Spleen (tissue), 7 donors: ENCODE results near the gene CCDC134.

Experiments used
- CTCF ChIP-seq, 11 experiments: fragments of 200-600 bp in 7 of 11; fragments of 450-650 bp in 4 of 11; sonication (generic) in 4 of 11; IDR thresholded peaks in 8 of 11; conservative IDR thresholded peaks in 3 of 11; 1 replicate in 7 of 11; 2 replicates in 4 of 11; pipeline versions ENCODE4 v1.4.0 to v1.8.0; 2016 to 2021; ENCODE audit warnings: antibody characterized with exemption in 11 of 11, inconsistent platforms in 4 of 11, mild to moderate bottlenecking in 1 of 11
- POLR2A ChIP-seq, 3 donors: fragments of 450-650 bp; IDR thresholded peaks; one replicate each; pipeline ENCODE4 v1.5.1; 2017; ENCODE audit warnings: antibody characterized with exemption in 3 of 3, mild to moderate bottlenecking in 1 of 3
- donor health status: DM: no; HTN: no; CAD: no; lungs with moderate emphysema.
- donor health status: DM: no; HTN: no; CAD: no.
- donor health status: DM: no; HTN: no; CAD: no.

- TF ChIP-seq POLR2A (IDR thresholded peaks at IDR 0.05) (no peak), CTCF (IDR thresholded peaks at IDR 0.05 in 8 of 11, conservative IDR thresholded peaks at IDR 0.05 in 3 of 11) (no peak)
Measured at GRCh38 chr22:41818011-41818410, 17.5 kb downstream of the CCDC134 start.
